SHP77 treated with DMSO at 0.1 percent for 48 hours (cell line): ENCODE data around the gene ATOH8.
A peak's percentile ranks its signal among the peaks of the same experiment; 100 is the strongest.
"Not testable (repeated sequence)": the region's sequence is repeated elsewhere in the genome, so short reads cannot be mapped to it uniquely, and the experiment has no call there.

Source experiments
- DNase-seq: peaks from one replicate; lab custom pipeline; 2025; lab: John Stamatoyannopoulos, UW

ATOH8 gene

GRCh38 chr2:85753525-85754312, at the start of gene ATOH8:
Gene ATOH8 (plus strand): TSS chr2:85753991. CDS start chr2:85754190, 199 bp downstream.
- DNase-seq = peak; percentile 27

GRCh38 chr2:85704038-85704437, 49.8 kb upstream of the ATOH8 start:
- DNase-seq = no peak

GRCh38 chr2:85704800-85705679, 48.8 kb upstream of the ATOH8 start:
- DNase-seq = no peak

- no peak for DNase-seq
Observed at GRCh38 chr2:85705680-85706039, 48.1 kb upstream of the ATOH8 start.

GRCh38 chr2:85706063-85706462, 47.7 kb upstream of the ATOH8 start:
- DNase-seq = no peak

GRCh38 chr2:85706599-85707296, 47.0 kb upstream of the ATOH8 start:
- DNase-seq = no peak

GRCh38 chr2:85707304-85707703, 46.5 kb upstream of the ATOH8 start:
- DNase-seq = peak; percentile 36

- DNase-seq = no peak
Observed at GRCh38 chr2:85708641-85709040, 45.1 kb upstream of the ATOH8 start.

GRCh38 chr2:85709401-85709811, 44.4 kb upstream of the ATOH8 start:
- DNase-seq = no peak

- no peak for DNase-seq
Observed at GRCh38 chr2:85710687-85711577, 42.9 kb upstream of the ATOH8 start.

- no peak for DNase-seq
Observed at GRCh38 chr2:85711578-85712060, 42.2 kb upstream of the ATOH8 start.

GRCh38 chr2:85712336-85712735, 41.5 kb upstream of the ATOH8 start:
- no peak for DNase-seq

- no peak for DNase-seq
Observed at GRCh38 chr2:85712849-85713612, 40.8 kb upstream of the ATOH8 start.

- DNase-seq = peak; percentile 31
Observed at GRCh38 chr2:85713836-85714235, 40.0 kb upstream of the ATOH8 start.

- DNase-seq = not testable (repeated sequence)
Observed at GRCh38 chr2:85714421-85714820, 39.4 kb upstream of the ATOH8 start.

GRCh38 chr2:85714841-85715240, 39.0 kb upstream of the ATOH8 start:
- no peak for DNase-seq

- no peak for DNase-seq
Observed at GRCh38 chr2:85716346-85716914, 37.4 kb upstream of the ATOH8 start.

- DNase-seq = no peak
Observed at GRCh38 chr2:85717308-85718008, 36.3 kb upstream of the ATOH8 start.

- no peak for DNase-seq
Observed at GRCh38 chr2:85718009-85718391, 35.8 kb upstream of the ATOH8 start.
